SKM-1 treated with dmso at 0.1 percent for 144 hours (cell line): ENCODE measurements around the gene ESR1.
"Not testable (repeated sequence)": the region's sequence is repeated elsewhere in the genome, so short reads cannot be mapped to it uniquely, and the experiment has no call there.

ENCODE experiments used
- DNase-seq: peaks from one replicate; lab custom pipeline; 2025; ENCODE audit not compliant: unreplicated experiment; lab: John Stamatoyannopoulos, UW

The ESR1 gene

GRCh38 chr6:151964412-151964811 is 156.9 kb downstream of the ESR1 start:
- not testable (repeated sequence) for DNase-seq

GRCh38 chr6:151974061-151974617 is 166.7 kb downstream of the ESR1 start:
- DNase-seq = no peak

- no peak for DNase-seq
Measured at GRCh38 chr6:151975795-151976194, 168.3 kb downstream of the ESR1 start.

- DNase-seq = not testable (repeated sequence)
Measured at GRCh38 chr6:151988199-151988598, 180.7 kb downstream of the ESR1 start.

- DNase-seq = no peak
Measured at GRCh38 chr6:151992091-151992490, 184.6 kb downstream of the ESR1 start.

GRCh38 chr6:151993364-151993763 is 185.9 kb downstream of the ESR1 start:
- DNase-seq = no peak

GRCh38 chr6:151998784-151999183 is 191.3 kb downstream of the ESR1 start:
- DNase-seq = no peak

GRCh38 chr6:151999194-151999593 is 191.7 kb downstream of the ESR1 start:
- DNase-seq = no peak

GRCh38 chr6:152001408-152001807 is 193.9 kb downstream of the ESR1 start:
- no peak for DNase-seq

- DNase-seq = no peak
Measured at GRCh38 chr6:152002306-152002705, 194.8 kb downstream of the ESR1 start.

GRCh38 chr6:152004036-152004566 is 196.6 kb downstream of the ESR1 start:
- DNase-seq = no peak

GRCh38 chr6:152004896-152005295 is 197.4 kb downstream of the ESR1 start:
- DNase-seq = no peak

- no peak for DNase-seq
Measured at GRCh38 chr6:152008779-152009178, 201.3 kb downstream of the ESR1 start.

- no peak for DNase-seq
Measured at GRCh38 chr6:152012227-152012626, 204.7 kb downstream of the ESR1 start.

- no peak for DNase-seq
Measured at GRCh38 chr6:152018876-152019275, 211.4 kb downstream of the ESR1 start.

GRCh38 chr6:152022303-152022702 is 214.8 kb downstream of the ESR1 start:
- no peak for DNase-seq

GRCh38 chr6:152023613-152024012 is 216.1 kb downstream of the ESR1 start:
- no peak for DNase-seq

- no peak for DNase-seq
Measured at GRCh38 chr6:152026291-152026690, 218.8 kb downstream of the ESR1 start.

GRCh38 chr6:152026744-152027143 is 219.3 kb downstream of the ESR1 start:
- DNase-seq = not testable (repeated sequence)

GRCh38 chr6:152033765-152034164 is 226.3 kb downstream of the ESR1 start:
- DNase-seq = not testable (repeated sequence)

GRCh38 chr6:152034631-152035030 is 227.1 kb downstream of the ESR1 start:
- no peak for DNase-seq

GRCh38 chr6:152046118-152046517 is 238.6 kb downstream of the ESR1 start:
- DNase-seq = no peak

- DNase-seq = no peak
Measured at GRCh38 chr6:152048921-152049320, 241.4 kb downstream of the ESR1 start.
